PC-9 (cell line): ENCODE measurements around the gene NEDD9. TPM values are rescaled to one million over a fixed set of nuclear protein-coding genes. Genes with fewer than 3 reads are reported as not detected.

Experiments
- BruUV-seq: library from RNA; stranded (reverse); fragments of 400-500 nt; replicated peaks from 2 replicates; lab custom pipeline; 2021; lab: Mats Ljungman, UMichigan
- CTCF ChIA-PET: fragments of 300-600 bp; sonication (Branson Sonifier 250); formaldehyde crosslinking; loops from one replicate; lab custom pipeline; 2022; ENCODE audit warnings: antibody characterized with exemption; lab: Charles Lee
- POLR2A ChIA-PET: fragments of 300-600 bp; sonication (Branson Sonifier 250); formaldehyde crosslinking; loops from one replicate; lab custom pipeline; 2022; ENCODE audit warnings: antibody characterized with exemption; ENCODE audit not compliant: unreplicated experiment; lab: Charles Lee
- DNase-seq, 2 experiments: peaks; one replicate each; pipeline versions ENCODE4 v3.0.0 to v3.0.0-alpha.2; 2015 to 2022; ENCODE audit warnings: mixed read lengths in 1 of 2
- H2AFZ ChIP-seq: fragments of 200-600 bp; sonication (generic); 2 replicates; pipeline ENCODE4 v1.8.1; 2017; ENCODE audit warnings: antibody characterized with exemption
- H3F3A ChIP-seq: fragments of 200-600 bp; sonication (generic); 2 replicates; pipeline ENCODE4 v1.8.1; 2017; ENCODE audit warnings: antibody characterized with exemption, mild to moderate bottlenecking, low read depth; ENCODE audit not compliant: insufficient read depth
- H3K27ac ChIP-seq: fragments of 200-600 bp; sonication (generic); 2 replicates; pipeline ENCODE4 v1.6.1; 2016; ENCODE audit warnings: mixed run types
- H3K27me3 ChIP-seq: fragments of 200-600 bp; sonication (generic); 2 replicates; pipeline ENCODE4 v1.6.1; 2016; ENCODE audit warnings: low read depth, mixed run types; ENCODE audit not compliant: insufficient read depth
- H3K36me3 ChIP-seq: fragments of 200-600 bp; sonication (generic); 2 replicates; pipeline ENCODE4 v1.6.1; 2016; ENCODE audit warnings: low read depth, mixed run types
- H3K4me1 ChIP-seq: fragments of 200-600 bp; sonication (generic); replicated peaks from 2 replicates; pipeline ENCODE4 v1.6.1; 2016; ENCODE audit warnings: mixed run types; ENCODE audit not compliant: insufficient read depth
- H3K4me2 ChIP-seq: fragments of 200-600 bp; sonication (generic); 2 replicates; pipeline ENCODE4 v1.6.1; 2017; ENCODE audit warnings: mixed run types
- H3K4me3 ChIP-seq: fragments of 200-600 bp; sonication (generic); 2 replicates; pipeline ENCODE4 v1.6.1; 2016; ENCODE audit warnings: mixed run types
- H3K79me2 ChIP-seq: fragments of 200-600 bp; sonication (generic); 2 replicates; pipeline ENCODE4 v1.6.1; 2017; ENCODE audit warnings: low read depth, mixed run types
- H3K9me2 ChIP-seq: fragments of 200-600 bp; sonication (generic); 2 replicates; pipeline ENCODE4 v1.8.1; 2017; ENCODE audit warnings: mild to moderate bottlenecking; ENCODE audit not compliant: insufficient read depth
- H3K9me3 ChIP-seq: fragments of 200-600 bp; sonication (generic); 2 replicates; pipeline ENCODE4 v1.8.1; 2016; ENCODE audit warnings: low read depth; ENCODE audit not compliant: insufficient read depth
- H4K20me1 ChIP-seq: fragments of 200-600 bp; sonication (generic); 2 replicates; pipeline ENCODE4 v1.8.1; 2017; ENCODE audit not compliant: insufficient read depth
- CTCF ChIP-seq: fragments of 200-600 bp; sonication (generic); conservative IDR thresholded peaks from 2 replicates; pipeline ENCODE4 v1.6.1; 2017; ENCODE audit warnings: mixed run types, antibody characterized with exemption, mild to moderate bottlenecking, moderate library complexity
- EZH2 ChIP-seq: fragments of 200-600 bp; sonication (generic); IDR thresholded peaks from 2 replicates; pipeline ENCODE4 v1.8.0; 2017; ENCODE audit warnings: antibody characterized with exemption, low read depth
- intact Hi-C: fragments of 100-400 bp; cut with micrococcal nuclease; formaldehyde crosslinking; loops from one replicate; pipeline ENCODE4 v1.10.0; 2022; ENCODE audit not compliant: unreplicated experiment
- total RNA-seq: library from RNA; stranded (reverse); gene quantifications from 2 replicates; pipeline ENCODE4 v1.2.3, GENCODE V29; 2021

The NEDD9 gene
- total RNA-seq, 1 experiment from 2014 or later = 57.5 TPM

DNA sequence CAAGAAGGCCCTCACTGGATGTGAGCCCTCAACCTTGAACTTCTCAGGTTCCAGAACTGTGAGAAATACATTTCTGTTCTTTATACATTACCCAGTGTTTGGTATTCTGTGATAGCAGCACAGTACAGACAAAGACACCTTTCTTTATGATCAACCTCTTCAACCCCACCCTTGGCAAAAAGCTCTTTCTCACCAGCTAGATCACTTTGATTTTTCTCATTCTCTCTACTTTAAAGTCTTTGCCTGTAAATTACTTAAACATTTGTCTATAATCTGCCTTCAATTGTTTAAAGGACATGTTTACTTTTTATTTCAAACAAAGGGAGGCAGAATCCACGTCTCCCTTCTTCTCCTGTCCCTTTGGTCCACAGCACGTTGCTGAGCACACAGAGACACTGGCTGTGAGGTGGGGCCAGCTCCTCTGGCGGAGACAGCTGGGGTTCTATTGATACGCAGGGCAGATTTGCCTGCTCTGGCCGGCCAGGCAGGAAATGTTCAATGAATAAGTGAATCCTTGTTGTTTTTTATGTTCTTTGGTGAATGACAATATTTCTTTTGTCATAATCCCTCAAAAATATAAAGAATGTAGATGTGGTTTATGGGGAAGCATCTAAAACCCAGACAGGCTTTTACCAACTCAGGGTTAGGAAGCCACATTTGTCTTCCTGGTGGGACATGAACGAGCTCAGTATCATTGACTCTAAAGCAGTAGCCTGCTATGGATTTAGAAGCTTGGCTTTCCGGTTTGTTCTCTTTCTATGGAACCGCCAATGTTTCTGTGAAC, 52.9 kb downstream of the NEDD9 start:
- no peak overlapping the region for H3K4me2 ChIP-seq

GRCh38 chr6:11179088-11179418, 53.4 kb downstream of the NEDD9 start:
- no peaks in the 10 kb centered on the region for H3K36me3 ChIP-seq
- ChIA-PET CTCF (no interaction called here), POLR2A (no interaction called here)
- no peak overlapping the region for H3K4me2 ChIP-seq
- no peak for TF ChIP-seq CTCF
- TF ChIP-seq EZH2 = no peak
- H3K27ac ChIP-seq = no peak overlapping the region
- H3K27me3 ChIP-seq = no peaks in the 10 kb centered on the region
- peaks cover 6% of the 10 kb centered on the region; the same call in 1 of the 2 replicates for H3F3A ChIP-seq
- H4K20me1 ChIP-seq = no peaks in the 10 kb centered on the region
- DNase-seq = no peak
- H3K9me3 ChIP-seq = no peaks in the 10 kb centered on the region
- H3K4me1 ChIP-seq = no peaks in the 10 kb centered on the region
- H3K79me2 ChIP-seq = no peaks in the 10 kb centered on the region
- no peak overlapping the region for H2AFZ ChIP-seq
- no TSS peak for BruUV-seq
- intact Hi-C loops = no loop called here
- no peaks in the 10 kb centered on the region for H3K9me2 ChIP-seq
- H3K4me3 ChIP-seq = no peak overlapping the region

More for the DNA sequence above, 52.9 kb downstream of the NEDD9 start:
- H3K27ac ChIP-seq = no peak overlapping the region
- POLR2A ChIA-PET = no interaction called here
- no peaks in the 10 kb centered on the region for H3K9me3 ChIP-seq
- H3K79me2 ChIP-seq = no peaks in the 10 kb centered on the region
- BruUV-seq = no TSS peak
- DNase-seq = no peak
- no peak overlapping the region for H3K4me3 ChIP-seq
- no peak for TF ChIP-seq CTCF
- intact Hi-C loops = no loop called here
- no peaks in the 10 kb centered on the region for H3K4me1 ChIP-seq
- no peaks in the 10 kb centered on the region for H3K27me3 ChIP-seq
- no peaks in the 10 kb centered on the region for H3K9me2 ChIP-seq
- CTCF ChIA-PET = no interaction called here
- H3K36me3 ChIP-seq = no peaks in the 10 kb centered on the region
- peaks cover 6% of the 10 kb centered on the region; the same call in 1 of the 2 replicates for H3F3A ChIP-seq
- no peaks in the 10 kb centered on the region for H4K20me1 ChIP-seq
- no peak overlapping the region for H2AFZ ChIP-seq

- H3K9me3 ChIP-seq = no peaks in the 10 kb centered on the region
- no peaks in the 10 kb centered on the region for H3K4me1 ChIP-seq
- intact Hi-C loops = no loop called here
- ChIA-PET POLR2A (interaction anchor here (0.7 to 1.2 kb wide), 2 partner anchors 55 to 167 kb away, joined by 4 to 7 read pairs; partner anchors contain the start of gene NEDD9), CTCF (no interaction called here)
- no peak overlapping the region for H3K27ac ChIP-seq
- TF ChIP-seq EZH2 (no peak), CTCF (no peak)
- H3K79me2 ChIP-seq = no peaks in the 10 kb centered on the region
- no peaks in the 10 kb centered on the region for H3K36me3 ChIP-seq
- H3K9me2 ChIP-seq = no peaks in the 10 kb centered on the region
- no TSS peak for BruUV-seq
- H3K4me2 ChIP-seq = no peak overlapping the region
- H3K27me3 ChIP-seq = no peaks in the 10 kb centered on the region
- H3K4me3 ChIP-seq = no peak overlapping the region
- H2AFZ ChIP-seq = no peak overlapping the region
- DNase-seq = no peak
- H3F3A ChIP-seq = peaks cover 6% of the 10 kb centered on the region; the same call in 1 of the 2 replicates
- no peaks in the 10 kb centered on the region for H4K20me1 ChIP-seq
These were observed 55.2 kb downstream of the NEDD9 start for GRCh38 chr6:11177271-11177670.
